Midbrain (tissue), 1 donor: Measurements from ENCODE around the gene TPPP.

Experiments used
- DNase-seq: peaks from one replicate; lab custom pipeline; 2025; lab: John Stamatoyannopoulos, UW

The TPPP gene

DNA sequence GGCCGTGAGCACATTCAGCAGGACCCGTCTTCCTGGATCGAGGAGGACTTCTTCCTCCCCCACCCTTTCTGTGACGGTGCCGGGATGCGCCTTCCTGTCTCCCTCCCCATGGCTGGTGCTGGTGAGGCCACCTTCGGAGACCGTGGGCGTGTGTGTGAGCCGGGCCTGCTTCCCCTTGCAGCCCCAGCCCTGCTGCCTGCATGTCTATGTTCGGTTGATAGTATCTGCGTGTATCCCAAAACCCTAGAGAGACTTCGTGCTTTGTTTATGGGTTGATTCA, 68.3 kb downstream of the TPPP start:
- DNase-seq: no peak

DNA sequence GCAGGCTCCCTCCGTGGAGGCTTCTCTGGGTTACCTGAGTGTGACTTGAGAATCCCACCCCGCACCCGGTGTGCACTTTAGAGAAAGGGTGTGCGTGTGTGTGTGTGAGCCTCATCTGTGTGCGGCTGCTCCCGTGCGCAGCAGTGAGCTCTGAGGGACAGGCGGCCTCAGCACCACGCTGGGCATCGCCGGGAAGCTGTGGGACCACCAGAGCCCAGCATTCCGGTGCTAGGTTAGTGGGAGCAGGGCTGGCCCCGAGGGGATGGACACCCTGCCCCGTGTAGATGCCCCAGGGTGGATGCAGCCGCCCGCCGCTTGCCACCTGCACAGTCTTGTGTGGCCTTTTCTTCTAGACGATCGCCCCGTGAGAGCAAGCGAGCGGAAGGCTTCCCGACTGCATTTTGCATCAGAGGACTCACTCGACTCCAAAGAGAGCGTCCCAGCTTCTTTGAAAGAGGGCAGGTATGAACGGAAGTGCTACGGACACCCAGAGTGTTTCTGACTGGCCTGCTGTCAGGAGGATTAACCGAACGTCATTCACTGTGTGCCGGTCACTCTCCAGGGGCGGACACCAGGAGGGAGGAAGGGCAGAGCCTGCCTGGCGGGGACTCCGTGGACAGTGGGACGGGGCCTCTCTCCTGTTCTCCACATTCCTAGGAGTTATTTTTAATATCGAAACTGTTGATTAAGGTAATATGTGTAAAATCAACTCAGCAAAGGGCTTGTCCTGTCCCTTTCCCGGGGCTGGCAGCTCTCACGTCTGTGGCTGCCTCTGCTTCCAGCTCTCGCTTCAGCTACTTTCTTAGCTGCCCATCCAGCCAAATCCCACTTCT, 68.8 kb downstream of the TPPP start:
- no peak for DNase-seq

DNA sequence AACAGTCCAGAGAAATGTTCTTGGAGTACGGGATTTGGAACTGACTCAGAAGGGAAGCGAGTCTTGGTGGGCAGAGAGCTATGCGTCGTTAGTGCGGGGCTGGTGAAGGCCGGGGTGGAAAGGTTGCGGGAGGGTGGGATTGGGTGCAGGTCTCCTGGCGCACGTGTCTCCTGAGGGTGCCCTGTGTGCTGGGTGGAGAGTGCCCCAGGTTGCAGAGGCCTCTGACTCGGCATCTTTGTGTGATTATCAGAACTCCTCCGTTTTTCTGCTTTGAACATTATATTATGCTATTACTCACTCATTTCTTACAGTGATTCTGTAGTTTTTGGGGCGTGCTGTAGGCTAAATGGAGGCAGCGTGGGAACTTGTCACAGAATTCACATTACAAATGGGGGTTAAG, 69.6 kb downstream of the TPPP start:
- DNase-seq: no peak

DNA sequence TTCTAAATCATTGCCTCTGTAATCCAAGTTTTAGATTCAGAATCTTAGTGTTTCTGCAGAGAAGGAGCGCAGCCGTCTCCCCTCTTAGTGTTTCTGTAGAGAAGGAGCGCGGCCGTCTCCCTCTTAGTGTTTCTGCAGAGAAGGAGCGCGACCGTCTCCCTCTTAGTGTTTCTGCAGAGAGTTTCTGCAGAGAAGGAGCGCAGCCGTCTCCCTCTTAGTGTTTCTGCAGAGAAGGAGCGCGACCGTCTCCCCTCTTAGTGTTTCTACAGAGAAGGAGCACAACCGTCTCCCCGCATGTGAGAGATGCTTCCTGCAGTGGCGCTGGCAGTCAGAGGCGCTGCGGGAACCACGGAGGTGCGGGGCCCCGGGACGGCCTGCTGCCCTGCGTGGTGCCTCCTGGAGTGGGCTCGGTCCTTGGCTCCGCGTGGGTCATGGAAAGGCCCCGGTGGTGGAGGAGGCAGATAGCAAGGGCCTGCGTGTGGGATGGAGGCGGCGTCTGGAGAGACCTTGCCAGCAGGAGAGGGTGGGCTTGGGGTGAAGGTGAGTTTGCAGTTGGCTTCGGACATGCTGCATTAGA, 70.1 kb downstream of the TPPP start:
- DNase-seq: no peak

DNA sequence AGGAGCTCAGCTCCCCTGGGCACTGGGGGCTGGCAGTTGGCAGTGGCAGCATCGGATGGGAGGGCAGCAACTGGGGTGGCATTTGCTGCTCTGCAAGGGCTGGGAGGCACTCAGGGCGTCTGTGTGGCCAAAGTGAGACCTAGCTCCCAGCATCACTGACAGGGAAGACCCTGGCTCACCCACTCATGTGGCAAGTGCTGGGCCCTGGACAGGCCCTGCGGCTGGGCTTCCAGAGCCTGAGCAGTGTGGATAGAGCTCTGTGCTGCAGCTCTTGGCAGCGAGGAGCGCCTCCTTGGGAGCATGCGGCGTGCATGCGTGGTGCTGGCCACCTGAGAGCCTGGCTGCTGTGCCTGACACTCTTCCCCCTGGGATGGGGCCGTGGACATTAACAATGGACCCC, 70.8 kb downstream of the TPPP start:
- no peak for DNase-seq

DNA sequence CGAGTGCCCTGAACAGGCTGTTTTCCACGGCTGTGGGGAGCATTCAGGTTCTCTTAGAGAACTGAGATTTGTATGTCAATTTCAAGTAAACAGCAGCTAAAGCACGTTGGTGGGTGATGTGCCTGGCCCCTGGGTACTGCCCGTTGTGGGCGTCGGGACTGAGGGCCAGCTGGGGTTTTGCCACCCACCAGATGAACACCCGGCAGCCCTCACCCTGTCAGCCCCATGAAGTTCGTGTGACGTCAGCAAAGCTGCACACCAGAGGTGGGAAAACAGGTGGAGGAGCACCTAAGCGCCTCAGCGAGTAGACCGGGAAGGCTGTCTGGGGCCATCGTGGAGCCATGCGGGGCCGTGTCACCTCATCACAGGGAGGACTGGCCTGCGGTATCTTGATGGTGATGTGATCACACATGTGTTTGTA, 71.8 kb downstream of the TPPP start:
- DNase-seq: no peak

DNA sequence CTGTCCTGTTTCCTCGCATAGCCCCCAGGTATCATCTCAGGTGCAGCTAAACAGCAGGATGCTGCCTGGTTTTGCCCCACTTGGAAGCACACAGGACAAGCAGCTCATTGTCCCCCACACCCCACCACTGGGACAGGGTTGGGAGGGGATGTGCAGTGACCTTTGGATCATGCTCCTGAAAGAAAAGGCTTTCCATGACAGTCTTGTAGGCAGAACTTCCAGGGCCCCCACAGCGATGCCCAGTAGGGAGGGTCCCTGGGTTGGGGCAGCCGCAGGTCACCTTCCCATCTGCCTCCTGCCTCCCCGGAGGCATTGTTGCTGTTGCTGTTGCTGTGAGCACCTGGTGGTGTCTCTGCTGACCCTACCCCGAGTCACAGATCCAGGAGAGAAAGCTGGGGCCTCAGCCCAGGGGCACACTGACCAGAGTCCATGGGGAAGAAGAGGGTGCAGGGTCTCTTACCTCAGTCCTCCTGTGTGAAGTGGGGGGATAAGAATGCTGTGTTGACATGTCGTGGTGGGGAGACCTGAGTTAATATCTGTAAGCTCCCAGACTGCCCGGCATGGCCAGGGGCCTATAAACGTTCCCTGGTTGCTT, 72.5 kb downstream of the TPPP start:
- no peak for DNase-seq

DNA sequence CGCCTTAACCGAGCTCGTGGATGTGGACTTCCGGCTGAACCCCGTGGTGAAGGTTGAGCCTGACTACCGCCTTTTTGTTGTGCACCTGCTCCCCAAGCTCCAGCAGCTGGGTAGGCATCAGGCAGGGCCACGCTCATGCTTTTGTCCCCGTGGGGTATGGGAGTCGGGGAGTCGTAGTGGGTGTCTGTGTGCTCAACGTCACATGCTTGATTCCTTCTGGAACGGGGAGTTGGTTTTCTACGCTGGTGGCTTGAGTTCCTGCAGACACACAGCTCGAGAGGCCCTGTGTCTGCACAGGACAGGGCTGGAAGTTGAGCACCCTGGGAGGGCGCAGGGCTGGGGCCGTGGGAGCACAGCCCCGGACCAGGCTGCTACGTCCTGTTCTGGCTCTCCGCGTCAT, 73.0 kb downstream of the TPPP start:
- DNase-seq: no peak

DNA sequence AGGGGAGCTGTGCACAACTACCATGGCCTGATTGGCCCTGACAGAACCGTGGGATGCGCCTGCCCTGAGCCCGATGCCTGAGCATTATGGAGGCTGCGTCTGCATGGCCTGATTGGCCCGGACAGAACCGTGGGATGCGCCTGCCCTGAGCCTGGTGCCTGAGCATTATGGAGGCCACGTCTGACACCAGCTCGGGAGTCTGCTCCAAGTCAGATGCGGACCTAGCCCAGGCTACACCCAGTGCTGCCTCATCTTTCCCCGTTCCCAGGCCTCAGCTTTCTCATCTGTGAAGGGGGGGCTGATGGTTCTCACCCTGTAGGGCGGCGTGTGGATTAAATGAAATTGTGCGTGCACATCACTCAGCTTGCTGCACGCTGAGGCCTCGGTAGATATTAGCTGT, 73.7 kb downstream of the TPPP start:
- DNase-seq: no peak

DNA sequence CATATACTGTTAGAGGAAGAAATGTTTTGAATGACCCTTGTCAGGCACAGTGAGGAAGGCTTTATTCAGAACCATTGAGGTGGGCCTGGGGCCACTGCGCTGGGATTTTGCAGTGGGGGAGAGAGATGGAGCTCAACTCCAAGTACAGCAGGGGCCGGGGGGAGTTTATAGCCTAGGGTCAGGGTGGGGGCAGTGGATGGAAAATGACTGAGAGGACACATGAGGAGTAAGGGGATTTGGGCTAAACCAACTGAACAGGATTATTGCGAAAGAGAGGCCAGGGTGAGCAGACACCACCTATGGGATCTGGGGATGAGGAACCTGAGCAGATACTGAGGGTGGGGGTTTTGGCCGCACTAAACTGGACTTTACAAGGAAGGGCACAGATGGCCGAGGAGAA, 74.7 kb downstream of the TPPP start:
- DNase-seq: no peak

DNA sequence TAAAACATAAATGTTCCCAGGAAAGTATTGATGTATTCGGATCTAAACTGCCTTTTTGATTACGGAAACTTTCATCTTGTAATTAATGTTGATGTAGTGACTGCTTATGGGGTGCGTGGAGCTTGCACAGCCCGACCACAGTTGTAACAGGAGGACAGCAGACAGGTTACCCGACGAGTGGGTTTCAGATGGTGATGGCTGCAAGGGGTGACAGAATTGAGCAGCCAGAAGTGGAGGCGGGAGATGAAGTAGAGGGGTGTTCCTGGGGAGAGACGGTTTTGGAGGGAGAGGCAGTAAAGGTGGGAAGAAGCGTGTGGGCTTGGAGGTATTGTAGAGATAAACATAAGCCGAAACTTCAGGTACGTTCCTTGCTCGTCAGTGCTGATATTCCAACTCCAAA, 75.3 kb downstream of the TPPP start:
- DNase-seq: no peak

DNA sequence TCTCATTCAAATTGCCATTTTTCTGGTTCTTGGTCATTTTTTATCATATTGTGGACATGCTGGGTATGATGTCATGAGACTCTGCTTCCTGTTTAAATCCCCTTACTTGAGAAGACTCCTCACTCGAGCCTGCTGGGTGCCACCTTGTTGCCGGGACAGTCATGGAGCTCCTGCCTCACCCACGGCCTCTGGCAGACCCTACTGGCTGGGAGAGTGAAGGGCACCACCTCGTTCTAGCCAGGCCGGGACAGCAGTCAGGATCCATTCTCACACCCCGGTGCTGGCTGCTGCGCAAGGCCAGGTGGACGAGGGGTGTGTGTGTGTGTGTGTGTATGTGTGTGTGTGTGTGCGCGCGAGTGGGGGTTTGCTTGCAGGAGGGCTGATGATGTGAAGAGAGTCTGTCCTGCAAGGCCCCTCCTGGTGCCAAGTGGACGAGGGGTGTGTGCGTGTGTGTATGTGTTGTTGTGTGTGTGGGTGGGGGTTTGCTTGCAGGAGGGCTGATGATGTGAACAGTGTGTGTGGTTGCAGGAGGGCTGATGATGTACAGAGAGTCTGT, 76.6 kb downstream of the TPPP start:
- DNase-seq: no peak

DNA sequence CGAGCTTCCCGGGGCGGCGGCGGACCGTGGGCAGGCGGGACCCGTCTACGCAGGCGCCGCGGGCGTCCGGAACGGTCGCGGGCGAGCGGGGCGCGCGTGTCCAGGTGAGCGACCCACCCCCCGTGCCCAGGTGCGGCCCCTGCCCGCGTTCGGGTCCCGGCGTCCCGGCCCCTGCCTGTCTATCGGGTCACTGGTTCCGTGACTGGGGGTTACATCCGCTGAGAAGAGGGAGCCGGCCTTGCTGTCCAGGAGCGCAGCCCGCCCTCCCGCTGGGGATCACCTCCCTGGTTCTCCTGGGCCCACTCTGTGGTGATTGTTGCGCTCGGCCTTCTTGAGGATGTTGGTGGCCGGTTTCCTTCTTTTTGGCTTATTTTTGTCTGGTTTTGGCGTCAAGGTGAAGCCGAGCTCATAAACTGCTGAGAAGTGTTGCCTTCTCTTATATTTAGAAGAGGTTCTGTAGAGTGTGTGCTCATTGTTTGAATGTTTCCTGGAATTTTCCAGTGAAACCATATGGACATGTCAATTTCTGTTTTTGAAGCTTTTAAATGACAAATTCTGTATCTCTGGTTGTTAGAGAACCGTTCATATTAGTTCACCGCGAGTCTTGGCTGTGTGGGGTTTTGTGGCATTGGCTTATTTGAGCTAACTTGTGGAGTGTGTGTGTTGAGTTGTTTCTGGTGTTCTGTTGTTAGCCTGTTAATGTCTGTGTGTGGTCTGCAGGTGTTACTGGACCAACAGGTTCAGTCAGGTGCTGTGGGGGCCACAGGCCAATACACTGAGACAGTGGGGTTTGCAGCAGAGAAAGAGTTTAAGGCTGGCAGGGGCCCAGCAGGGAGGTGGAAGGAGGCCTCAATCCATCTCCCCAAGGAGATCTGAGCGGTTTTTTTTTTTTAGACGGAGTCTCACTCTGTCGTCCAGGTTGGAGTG, 80.4 kb downstream of the TPPP start:
- no peak for DNase-seq

DNA sequence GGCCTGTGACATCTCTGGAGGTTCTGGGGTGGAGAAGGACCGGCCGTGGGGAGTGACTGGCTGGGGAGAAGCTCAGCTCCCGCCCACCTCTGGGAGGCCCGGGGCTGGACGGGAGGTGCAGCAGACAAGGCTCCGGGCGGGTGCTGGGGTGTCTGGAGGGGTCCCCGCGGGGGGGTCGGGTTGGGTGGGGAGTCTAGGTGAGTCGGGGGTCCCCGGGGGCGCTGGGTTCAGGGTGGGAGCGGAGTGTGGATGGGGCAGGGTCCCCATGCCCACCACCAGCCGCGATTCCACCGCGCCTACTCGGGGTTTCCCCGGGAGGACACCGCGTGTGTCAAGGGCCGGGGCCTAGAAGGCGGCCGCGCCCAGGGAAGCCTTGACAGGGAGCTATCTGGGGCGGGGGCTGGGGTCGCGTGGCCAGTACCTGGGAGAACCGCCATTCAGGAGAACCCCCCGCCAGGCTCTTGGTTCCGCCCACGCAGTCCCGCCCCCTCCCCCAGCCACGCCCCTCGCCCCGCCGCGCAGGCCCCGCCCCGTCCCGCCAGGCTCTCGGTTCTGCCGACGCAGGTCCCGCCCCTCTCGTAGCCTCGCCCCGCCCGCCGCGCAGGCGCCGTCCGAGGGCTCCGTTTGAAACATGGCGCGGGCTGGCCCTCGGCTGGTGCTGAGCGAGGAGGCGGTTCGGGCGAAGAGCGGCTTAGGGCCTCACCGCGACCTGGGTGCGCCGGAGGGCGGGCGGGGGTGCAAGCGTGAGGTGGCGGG, 81.2 kb downstream of the TPPP start, which contains the start of gene CEP72:
Gene CEP72, plus strand, starts transcription at position 610 of the 756 bp plus-strand sequence. Its CDS starts 22 bp downstream, at position 632.
- peak; percentile 93 for DNase-seq

DNA sequence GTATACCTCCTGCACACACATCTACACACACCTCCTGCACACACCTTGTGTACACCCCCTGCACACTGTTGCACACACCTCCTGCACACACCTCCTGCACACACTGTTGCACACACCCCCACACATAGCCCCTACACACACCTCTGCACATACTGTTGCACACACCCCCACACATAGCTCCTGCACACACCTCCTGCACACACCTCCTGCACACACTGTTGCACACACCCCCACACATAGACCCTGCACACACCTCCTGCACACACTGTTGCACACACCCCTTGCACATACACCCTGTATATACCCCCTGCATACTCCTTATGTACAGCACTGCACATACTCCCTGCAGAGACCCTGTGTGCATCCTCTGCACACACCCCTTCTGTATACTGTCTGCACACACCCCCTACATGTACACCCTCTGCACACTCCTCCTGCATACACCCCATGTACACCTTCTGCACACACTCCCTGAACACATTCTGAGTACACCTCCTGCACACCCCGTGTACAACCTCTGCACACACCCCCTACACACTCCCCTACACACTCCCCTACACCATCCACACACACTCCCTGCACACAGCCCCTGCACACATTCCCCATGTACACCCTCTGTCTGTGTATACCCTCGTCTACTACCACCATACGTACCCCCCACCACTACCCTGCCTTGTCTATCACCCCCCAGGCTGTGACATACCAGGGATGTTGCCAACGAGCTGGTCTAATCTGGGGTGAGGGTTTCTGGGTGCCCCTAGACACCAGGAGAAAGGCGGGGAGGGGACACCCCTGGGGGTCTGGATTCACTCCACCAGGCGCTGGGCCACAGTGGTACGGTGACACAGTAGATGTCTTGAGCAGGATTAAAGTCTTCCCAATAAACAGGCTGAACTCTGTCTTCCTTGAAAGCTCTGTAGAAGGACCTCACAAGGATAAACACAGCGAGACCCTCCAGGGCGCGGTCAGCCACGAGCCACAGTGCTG, 82.1 kb downstream of the TPPP start:
- DNase-seq: no peak

DNA sequence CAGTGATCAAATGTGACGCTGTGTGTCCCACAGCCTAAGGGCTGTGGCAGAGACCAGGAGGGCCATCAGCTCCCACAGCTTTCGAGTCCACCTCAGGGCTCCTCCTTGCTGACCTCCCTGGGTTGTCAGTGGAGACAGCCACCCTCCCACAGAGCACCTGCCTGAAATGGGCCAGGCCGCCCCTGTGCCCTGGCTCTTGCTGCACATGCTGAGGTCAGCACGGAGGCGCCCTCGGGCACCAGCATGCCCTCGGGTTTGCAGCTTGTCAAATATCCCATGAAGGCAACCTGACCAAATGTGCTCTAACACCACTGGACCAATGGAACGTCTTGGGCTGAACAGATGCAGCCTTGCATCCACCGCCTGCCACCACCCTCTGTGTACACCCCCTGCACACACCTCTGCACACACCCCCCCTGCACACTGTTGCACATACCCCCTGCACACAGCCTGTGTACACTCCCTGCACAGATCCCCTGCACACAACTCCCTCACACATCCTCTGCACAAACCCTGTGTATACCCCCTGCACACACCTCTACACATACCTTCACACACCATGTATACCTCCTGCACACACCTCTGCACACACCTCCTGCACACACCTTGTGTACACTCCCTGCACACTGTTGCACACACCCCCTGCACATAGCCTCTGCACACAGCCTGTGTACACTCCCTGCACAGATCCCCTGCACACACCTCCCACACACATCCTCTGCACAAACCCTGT, 83.0 kb downstream of the TPPP start:
- no peak for DNase-seq
